Measurements from ENCODE around the gene OR5C1. TPM values are rescaled to one million over a fixed set of nuclear protein-coding genes. Genes with fewer than 3 reads are reported as not detected.

Gene OR5C1
- total and polyA plus RNA-seq, 9 of the 15 experiments (the other 6 are each of a cell fraction or from before 2014, with no cell fraction given) = not detected

- H3K36me3 ChIP-seq (ENCODE audit: control insufficient read depth, insufficient read depth, low read length) = peaks cover 9% of the 10 kb centered on the region; the same call in 1 of the 3 replicates
- BruUV-seq (replicated peaks) = no TSS peak
- H3K4me1 ChIP-seq (replicated peaks in 1 of 2; ENCODE audit: control insufficient read depth in 2 of 2, insufficient read depth in 2 of 2, low read length in 2 of 2) = no peaks in the 10 kb centered on the region; a peak in 1 of 5 replicates
- no peak overlapping the region for H3K9ac ChIP-seq (ENCODE audit: insufficient read depth in 1 of 2, low read depth in 2 of 2, low read length in 2 of 2)
- no peaks in the 10 kb centered on the region for H3K9me1 ChIP-seq (ENCODE audit: control insufficient read depth, insufficient read depth, low read length)
- ChIA-PET POLR2A (interaction anchor here (1.4 kb wide), 1 partner anchor 15 kb away, joined by 3 read pairs; the partner anchor contains the start of gene PDCL), CTCF (ENCODE audit: low intra/inter-chr PET ratio) (interaction anchor here (0.6 kb wide), 1 partner anchor 399 kb away, joined by 3 read pairs; no protein-coding TSS in a partner anchor)
- FAIRE-seq = no peak
- intact Hi-C loops (cut with micrococcal nuclease) = loop anchor here (5.0 kb wide), 2 partner anchors 330 to 540 kb away; no protein-coding TSS in a partner anchor
- H3K9me3 ChIP-seq (replicated peaks; ENCODE audit: control insufficient read depth, insufficient read depth, low read depth, low read length) = no peaks in the 10 kb centered on the region
- in situ Hi-C loops (cut with MboI) = loop anchor here (5.0 to 10.0 kb wide), 3 partner anchors 350 to 715 kb away; no protein-coding TSS in a partner anchor
- no peak for TF ChIP-seq ZHX1 (conservative IDR thresholded peaks at IDR 0.05; ENCODE audit: low read length)
- TF ChIP-seq EZH2 (IDR thresholded peaks at IDR 0.05; ENCODE audit: borderline replicate concordance, low read depth, low read length) = no peak
- TF ChIP-seq KAT7 (CRISPR knock-in tag; IDR thresholded peaks at IDR 0.05; ENCODE audit: borderline replicate concordance) = no peak
- no peak for TF ChIP-seq MTA1 (IDR thresholded peaks at IDR 0.05; ENCODE audit: borderline replicate concordance)
- TF ChIP-seq ZNF395 (CRISPR knock-in tag; IDR thresholded peaks at IDR 0.05) = no peak
- no peak for TF ChIP-seq ZNF699 (CRISPR knock-in tag; IDR thresholded peaks at IDR 0.05; ENCODE audit: insufficient replicate concordance)
- no peak for TF ChIP-seq ATF3 (IDR thresholded peaks at IDR 0.05)
- no peak for TF ChIP-seq ATF3 (CRISPR knock-in tag; conservative IDR thresholded peaks at IDR 0.05)
- no peak for TF ChIP-seq MCM3 (IDR thresholded peaks at IDR 0.05)
- TF ChIP-seq ZNF75A (CRISPR knock-in tag; IDR thresholded peaks at IDR 0.05) = no peak
- TF ChIP-seq COPS2 (conservative IDR thresholded peaks at IDR 0.05) = no peak
- TF ChIP-seq DNMT1 (IDR thresholded peaks at IDR 0.05) = no peak
- TF ChIP-seq SMARCA5 (IDR thresholded peaks at IDR 0.05) = no peak
- no peak for TF ChIP-seq SLC30A9 (CRISPR knock-in tag; IDR thresholded peaks at IDR 0.05)
- no peak for TF ChIP-seq ZNF592 (IDR thresholded peaks at IDR 0.05)
- ATAC-seq = no peak
- no peak overlapping the region for H3K4me2 ChIP-seq (ENCODE audit: insufficient read depth, low read length)
- H3K27ac ChIP-seq (ENCODE audit: extremely low read depth, low read depth, low read length) = no peak overlapping the region
- no peak overlapping the region for H2AFZ ChIP-seq (ENCODE audit: low read depth, low read length)
- no peak for DNase-seq (ENCODE audit: extremely low read depth in 1 of 4, low spot score in 3 of 4)
- no peaks in the 10 kb centered on the region; a peak in 1 of 5 replicates for H3K27me3 ChIP-seq (ENCODE audit: control insufficient read depth in 2 of 2, insufficient read depth in 2 of 2, low read length in 2 of 2)
- H3K79me2 ChIP-seq (ENCODE audit: control insufficient read depth, insufficient read depth, low read length) = no peaks in the 10 kb centered on the region
- no peak overlapping the region for H3K4me3 ChIP-seq
- 23% methylated on average over 4 of the region's 4 CpGs for WGBS (ENCODE audit: insufficient coverage, low coverage, missing lambda C conversion rate)
- H4K20me1 ChIP-seq (replicated peaks; ENCODE audit: control insufficient read depth, insufficient read depth, low read length) = no peaks in the 10 kb centered on the region
Observed at GRCh38 chr9:122812736-122813135, 24.0 kb downstream of the OR5C1 start.

Measured in K562 (cell line).